NOMO-1 (cell line): Measurements from ENCODE around the gene TRIM37.
"Not testable (repeated sequence)": the region's sequence is repeated elsewhere in the genome, so short reads cannot be mapped to it uniquely, and the experiment has no call there.

Experiments
- DNase-seq, 2 experiments: peaks; one replicate each; lab custom pipeline; 2025; ENCODE audit not compliant: unreplicated experiment in 2 of 2; lab: John Stamatoyannopoulos, UW

The TRIM37 gene

GRCh38 chr17:59106463-59107305, at the start of gene TRIM37:
TSS of gene TRIM37 (minus strand) at chr17:59106880. CDS start at chr17:59106461, 419 bp downstream.
- DNase-seq, result peak; percentile 97 to 99

GRCh38 chr17:59155439-59156177, 48.9 kb upstream of the TRIM37 start, which contains the start of gene PRR11:
TSS of gene PRR11 (plus strand) at chr17:59155746. CDS start at chr17:59169753, 14,007 bp downstream.
- peak; percentile 97 to 100 for DNase-seq

- peak in 1 of 2 experiments; percentile 100 for DNase-seq
Measured at GRCh38 chr17:59154721-59155438, 48.2 kb upstream of the TRIM37 start, which contains the start of gene SKA2. TSS of gene SKA2 (minus strand) at chr17:59155186. CDS start at chr17:59155163, 23 bp downstream.

GRCh38 chr17:59154292-59154720, 47.6 kb upstream of the TRIM37 start:
- DNase-seq, result peak; percentile 30 to 43

- no peak for DNase-seq
Measured at GRCh38 chr17:59152925-59153324, 46.2 kb upstream of the TRIM37 start.

GRCh38 chr17:59151591-59151990, 44.9 kb upstream of the TRIM37 start:
- DNase-seq, result no peak

GRCh38 chr17:59151006-59151405, 44.3 kb upstream of the TRIM37 start:
- no peak for DNase-seq

- DNase-seq, result no peak
Measured at GRCh38 chr17:59149841-59150511, 43.3 kb upstream of the TRIM37 start.

DNA sequence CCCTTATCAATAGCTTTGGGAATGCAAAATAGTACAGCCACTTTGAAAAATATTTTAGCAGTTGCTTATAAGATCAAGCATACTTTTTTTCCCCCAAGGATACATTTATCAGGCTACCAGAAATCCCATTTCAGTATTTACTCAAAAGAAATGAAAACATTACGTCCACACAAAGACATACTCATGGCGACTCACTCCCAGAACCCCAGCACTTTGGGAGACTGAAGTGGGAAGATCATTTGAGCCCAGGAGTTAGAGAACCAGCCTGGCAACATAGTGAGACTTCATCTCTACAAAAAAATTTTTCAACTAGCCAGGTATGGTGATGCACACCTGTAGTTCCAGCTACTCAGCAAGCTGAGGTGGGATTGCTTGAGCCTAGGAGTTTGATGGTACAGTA, 42.4 kb upstream of the TRIM37 start:
- no peak for DNase-seq

- DNase-seq, result no peak
Measured at GRCh38 chr17:59145571-59146096, 39.0 kb upstream of the TRIM37 start.

GRCh38 chr17:59141860-59142259, 35.2 kb upstream of the TRIM37 start:
- DNase-seq, result no peak

GRCh38 chr17:59139939-59140338, 33.3 kb upstream of the TRIM37 start:
- DNase-seq, result no peak

GRCh38 chr17:59138339-59138738, 31.7 kb upstream of the TRIM37 start:
- DNase-seq, result not testable (repeated sequence)

DNA sequence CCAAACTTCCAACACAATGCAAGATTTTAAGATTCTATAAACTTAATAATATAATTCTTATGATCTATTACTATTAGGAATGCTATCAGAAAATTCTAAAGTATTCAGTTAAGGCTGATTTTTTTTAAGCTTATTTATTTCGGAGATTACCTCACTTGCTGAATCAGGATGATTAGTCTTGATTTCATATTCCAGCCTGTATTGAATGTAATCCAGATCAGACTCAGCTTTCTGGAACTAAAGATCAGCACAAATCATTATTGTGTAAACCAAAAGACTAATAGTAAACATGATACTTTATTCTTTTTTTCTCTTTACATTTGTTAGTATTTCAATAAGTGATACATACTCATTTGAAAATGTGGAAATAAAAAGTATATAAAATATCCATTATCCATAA, 24.5 kb upstream of the TRIM37 start:
- DNase-seq, result no peak

DNA sequence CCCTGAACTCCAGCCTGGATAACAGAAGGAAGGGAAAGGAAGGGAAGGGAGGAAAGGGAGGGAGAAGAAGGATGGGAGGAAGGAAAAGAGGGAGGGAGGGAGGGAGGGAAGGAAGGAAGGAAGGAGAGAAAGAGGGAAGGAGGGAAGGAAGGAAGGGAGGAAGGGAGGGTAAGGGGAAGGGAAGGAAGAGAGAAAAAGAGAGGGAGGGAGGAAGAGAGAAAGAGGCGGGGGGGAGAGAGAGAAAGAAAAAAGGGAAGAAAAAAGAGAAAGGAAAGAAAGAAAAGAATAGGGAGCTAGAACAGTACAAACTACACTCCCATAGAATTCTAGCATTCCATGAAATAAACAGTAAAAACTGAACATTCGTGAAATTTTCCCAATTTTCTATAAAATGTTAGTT, 23.1 kb upstream of the TRIM37 start:
- DNase-seq, result no peak

GRCh38 chr17:59126809-59127417, 20.2 kb upstream of the TRIM37 start:
- DNase-seq, result no peak

GRCh38 chr17:59124665-59125064, 18.0 kb upstream of the TRIM37 start:
- no peak for DNase-seq

GRCh38 chr17:59121901-59122480, 15.3 kb upstream of the TRIM37 start:
- no peak for DNase-seq

DNA sequence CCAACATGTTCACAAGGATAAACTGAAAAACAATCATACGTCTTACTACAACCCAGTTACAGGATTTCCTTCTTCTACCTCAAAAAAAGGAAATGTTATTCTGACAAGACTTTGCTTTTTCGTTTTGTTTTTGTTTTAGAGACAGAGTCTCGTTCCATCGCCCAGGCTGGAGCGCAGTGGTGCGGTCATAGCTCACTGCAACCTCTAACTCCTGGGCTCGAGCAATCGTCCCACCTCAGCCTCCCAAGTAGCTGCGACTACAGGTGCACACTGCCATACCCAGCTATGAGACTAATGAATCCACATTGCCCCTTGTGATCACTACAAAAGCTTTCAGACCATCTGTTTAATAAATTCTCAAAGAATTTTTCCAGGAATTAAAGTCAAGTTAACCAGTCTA, 8.8 kb upstream of the TRIM37 start:
- DNase-seq, result no peak
